GM12878 (cell line): ENCODE results near the gene CAPN2. TPM values are rescaled to one million over a fixed set of nuclear protein-coding genes. Genes with fewer than 3 reads are reported as not detected.

Source experiments
- ATAC-seq: fragments of 200-7000 bp; cut with Tn5 transposase; 3 replicates; pipeline ENCODE4 v1.9.1; 2020; ENCODE audit warnings: mild to moderate bottlenecking, moderate library complexity
- BruUV-seq: library from RNA; stranded (reverse); fragments of 400-500 nt; replicated peaks from 2 replicates; lab custom pipeline; 2021; lab: Mats Ljungman, UMichigan
- CTCF ChIA-PET: fragments of 300-600 bp; sonication (Branson Sonifier 250); formaldehyde crosslinking; extraction: SDS; loops from one replicate; lab custom pipeline; 2021; ENCODE audit warnings: inconsistent platforms; lab: Yijun Ruan, JAX
- POLR2A ChIA-PET: fragments of 350-600 bp; formaldehyde crosslinking; extraction: SDS; loops from one replicate; lab custom pipeline; 2021; ENCODE audit warnings: inconsistent platforms; lab: Charles Lee
- RAD21 ChIA-PET: fragments of 300-600 bp; sonication (Branson Sonifier 250); formaldehyde crosslinking; loops from one replicate; lab custom pipeline; 2023; ENCODE audit warnings: antibody characterized with exemption; ENCODE audit not compliant: unreplicated experiment; lab: Charles Lee
- SMC1A ChIA-PET: fragments of 300-600 bp; sonication (Branson Sonifier 250); formaldehyde crosslinking; loops from one replicate; lab custom pipeline; 2023; ENCODE audit not compliant: unreplicated experiment, uncharacterized antibody; lab: Charles Lee
- DNase-seq: peaks from one replicate; pipeline ENCODE4 v3.0.0-alpha.2; 2011; ENCODE audit warnings: low read depth, low spot score
- FAIRE-seq: peaks from 3 replicates; lab custom pipeline; 2011; peaks lifted over from hg19 to GRCh38; lab: Jason Lieb, UNC
- H2AFZ ChIP-seq: 2 replicates; pipeline ENCODE4 v1.6.0; 2011; ENCODE audit warnings: low read depth, low read length, control low read depth; ENCODE audit not compliant: control insufficient read depth
- H3K27ac ChIP-seq: 2 replicates; pipeline ENCODE4 v1.5.1; 2011; ENCODE audit warnings: control low read depth; ENCODE audit not compliant: control insufficient read depth, insufficient read depth
- H3K27me3 ChIP-seq, 2 experiments: replicated peaks in 1 of 2; 2 replicates each; pipeline versions ENCODE4 v1.6.0 to v1.6.1; 2011; ENCODE audit warnings: low read length in 1 of 2; ENCODE audit not compliant: control insufficient read depth in 2 of 2, insufficient read depth in 2 of 2
- H3K36me3 ChIP-seq, 2 experiments: 2 replicates each; pipeline ENCODE4 v1.5.1; 2011; ENCODE audit warnings: low read length in 1 of 2; ENCODE audit not compliant: control insufficient read depth in 2 of 2, insufficient read depth in 2 of 2
- H3K4me1 ChIP-seq: 2 replicates; pipeline ENCODE4 v1.6.1; 2011; ENCODE audit warnings: mild to moderate bottlenecking, low read length, moderate library complexity, mixed read lengths; ENCODE audit not compliant: control insufficient read depth, insufficient read depth
- H3K4me2 ChIP-seq: 2 replicates; pipeline ENCODE4 v1.6.0; 2011; ENCODE audit warnings: control low read depth; ENCODE audit not compliant: control insufficient read depth, insufficient read depth
- H3K4me3 ChIP-seq: fragments of 200-600 bp; sonication (generic); 2 replicates; pipeline ENCODE4 v1.5.1; 2016
- H3K79me2 ChIP-seq: 2 replicates; pipeline ENCODE4 v1.6.0; 2011; ENCODE audit warnings: low read length; ENCODE audit not compliant: control insufficient read depth, insufficient read depth
- H3K9ac ChIP-seq: 2 replicates; pipeline ENCODE4 v1.8.0; 2011; ENCODE audit warnings: low read length, control low read depth, mixed read lengths; ENCODE audit not compliant: control insufficient read depth, insufficient read depth
- H3K9me3 ChIP-seq: replicated peaks from 3 replicates; pipeline ENCODE4 v1.5.1; 2011; ENCODE audit warnings: mild to moderate bottlenecking, low read length; ENCODE audit not compliant: control insufficient read depth, insufficient read depth
- H4K20me1 ChIP-seq: 2 replicates; pipeline ENCODE4 v1.6.0; 2011; ENCODE audit not compliant: control insufficient read depth, insufficient read depth
- EGR1 ChIP-seq, 2 experiments: IDR thresholded peaks; 1 replicate in 1 of 2; 2 replicates in 1 of 2; pipeline ENCODE4 v1.6.1; 2011 to 2012; ENCODE audit warnings: low read depth in 2 of 2, low read length in 2 of 2, borderline replicate concordance in 1 of 2, mild to moderate bottlenecking in 1 of 2, moderate library complexity in 1 of 2
- HDAC2 ChIP-seq: fragments of 200-600 bp; sonication (generic); IDR thresholded peaks from 2 replicates; pipeline ENCODE4 v1.6.1; 2017
- JUND ChIP-seq: IDR thresholded peaks from 2 replicates; pipeline ENCODE4 v1.6.1; 2012; ENCODE audit warnings: low read depth, mild to moderate bottlenecking, low read length, improper control_type of control experiment, moderate library complexity
- ZBTB40 ChIP-seq: fragments of 450-650 bp; IDR thresholded peaks from 2 replicates; pipeline ENCODE4 v1.6.1; 2016; ENCODE audit warnings: mild to moderate bottlenecking, moderate library complexity, borderline replicate concordance
- WGBS: methylation state at CpG from one replicate; pipeline ENCODE4 v1.1.6; 2016; ENCODE audit warnings: low lambda C conversion rate; ENCODE audit not compliant: insufficient replicate concordance, insufficient coverage; ENCODE audit errors: missing lambda C conversion rate; 5-methylcytosine and 5-hydroxymethylcytosine counted together
- in situ Hi-C: fragments of 300-500 bp; cut with MboI; formaldehyde crosslinking; loops from 9 replicates; pipeline ENCODE4 v1.14.3; 2018; ENCODE audit warnings: mixed read lengths
- intact Hi-C: fragments of 100-400 bp; cut with micrococcal nuclease; formaldehyde crosslinking; loops from one replicate; pipeline ENCODE4 v1.14.2; 2022; ENCODE audit not compliant: unreplicated experiment
- polyA plus RNA-seq, 11 experiments: library from polyadenylated mRNA; depleted of rRNA in 4 of 11; unstranded in 6 of 11; stranded (reverse) in 5 of 11; fragments of >200 nt; fragmentation: Nextera tagmentation in 4 of 11; fragmentation: Illumina TruSeq in 1 of 11; extraction: Ambion mirVana in 4 of 11; extraction: Trizol in 1 of 11; gene quantifications; 1 replicate in 1 of 11; 2 replicates in 10 of 11; pipeline versions ENCODE4 v1.2.1 to v1.2.3, GENCODE V29; 2011 to 2016; ENCODE audit warnings: inconsistent platforms in 2 of 11, missing spikeins in 2 of 11, low read depth in 1 of 11
- total RNA-seq, 4 experiments: library from RNA; depleted of rRNA in 3 of 4; stranded (reverse); fragments of >200 nt in 3 of 4; fragmentation: Illumina TruSeq in 1 of 4; extraction: Trizol in 1 of 4; gene quantifications; 2 replicates each; pipeline versions ENCODE4 v1.2.1 to v1.2.3, GENCODE V29; 2013 to 2021

Gene CAPN2
- total and polyA plus RNA-seq, 10 of the 15 experiments (the other 5 are each of a cell fraction or from before 2014, with no cell fraction given): 6.0 to 21.4 (median 16.6) TPM

GRCh38 chr1:223721658-223722607 is 9.6 kb downstream of the CAPN2 start:
- H3K4me1 ChIP-seq: peaks cover 27% of the 10 kb centered on the region
- ChIA-PET POLR2A (no interaction called here), SMC1A (interaction anchor here (0.7 to 0.9 kb wide), 2 partner anchors 58 to 166 kb away, joined by 3 read pairs; no protein-coding TSS in a partner anchor), CTCF (interaction anchor here (1.2 to 2.9 kb wide), 3 partner anchors 18 to 27 kb away, joined by 3 to 12 read pairs (median 5); no protein-coding TSS in a partner anchor), RAD21 (no interaction called here)
- H3K9ac ChIP-seq: no peak overlapping the region
- DNase-seq (no peak), ATAC-seq (no peak), FAIRE-seq (no peak)
- in situ Hi-C loops (no loop called here), intact Hi-C loops (no loop called here)
- no peak overlapping the region for H2AFZ ChIP-seq
- no peak overlapping the region for H3K27ac ChIP-seq
- TF ChIP-seq JUND: no peak
- TF ChIP-seq ZBTB40: no peak
- no peak for TF ChIP-seq HDAC2
- no peak for TF ChIP-seq EGR1 (IDR thresholded peaks at IDR 0.05; ENCODE audit: borderline replicate concordance in 1 of 2, low read depth in 2 of 2, low read length in 2 of 2)
- no peaks in the 10 kb centered on the region for H3K9me3 ChIP-seq
- H4K20me1 ChIP-seq: no peaks in the 10 kb centered on the region
- no peak overlapping the region for H3K4me3 ChIP-seq
- WGBS: 73% methylated on average over 5 of the region's 5 CpGs
- H3K79me2 ChIP-seq: no peaks in the 10 kb centered on the region; the same call in 1 of the 2 replicates
- H3K4me2 ChIP-seq: no peak overlapping the region
- no peaks in the 10 kb centered on the region for H3K27me3 ChIP-seq
- BruUV-seq: no TSS peak
- no peaks in the 10 kb centered on the region for H3K36me3 ChIP-seq
